ENCODE data around the gene TMEM52B. TPM values are rescaled to one million over a fixed set of nuclear protein-coding genes. Genes with fewer than 3 reads are reported as not detected.

Gene TMEM52B
- total and polyA plus RNA-seq, 2 experiments from 2014 or later, result not detected

GRCh38 chr12:10207136-10207535 is 28.3 kb downstream of the TMEM52B start (continued):
- TF ChIP-seq ZNF462 (CRISPR knock-in tag; IDR thresholded peaks at IDR 0.05) (no peak), JUNB (IDR thresholded peaks at IDR 0.05; ENCODE audit: unreplicated experiment) (no peak)

DNA sequence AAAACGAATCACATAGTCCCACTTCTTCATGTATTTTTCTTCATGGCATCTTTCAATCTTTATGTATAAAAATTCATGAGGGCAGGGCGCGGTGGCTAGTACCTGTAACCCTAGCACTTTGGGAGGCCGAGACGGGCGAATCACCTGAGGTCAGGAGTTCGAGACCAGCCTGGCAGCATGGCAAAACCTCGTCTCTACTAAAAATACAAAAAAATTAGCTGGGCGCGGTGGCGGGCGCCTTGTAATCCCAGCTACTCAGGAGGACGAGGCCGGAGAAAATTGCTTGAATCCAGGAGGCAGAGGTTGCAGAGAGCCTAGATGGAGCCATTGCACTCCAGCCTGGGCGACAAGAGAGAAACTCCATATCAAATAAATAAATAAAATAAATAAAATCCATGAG is 31.4 kb downstream of the TMEM52B start:
- ATAC-seq (no peak), DNase-seq (ENCODE audit: low spot score) (no peak)
- Histone ChIP-seq H3K4me3 (no peak overlapping the region), H2AFZ (no peak overlapping the region), H3K4me1 (ENCODE audit: insufficient read depth) (peaks cover 10% of the 10 kb centered on the region), H3K27ac (ENCODE audit: low read depth) (no peak overlapping the region), H3K9me2 (ENCODE audit: insufficient read depth) (no peaks in the 10 kb centered on the region), H3K4me2 (no peak overlapping the region), H4K20me1 (replicated peaks; ENCODE audit: insufficient read depth) (no peaks in the 10 kb centered on the region), H3F3A (replicated peaks; ENCODE audit: low read depth) (no peaks in the 10 kb centered on the region), H3K79me2 (replicated peaks; ENCODE audit: insufficient read depth) (peaks cover 13% of the 10 kb centered on the region), H3K27me3 (ENCODE audit: insufficient read depth) (no peaks in the 10 kb centered on the region), H3K36me3 (ENCODE audit: insufficient read depth) (no peaks in the 10 kb centered on the region)
- Mint-ChIP-seq H3K36me3 (ENCODE audit: low read depth) (0 out of 3 replicates have a peak, but pooled peaks cover 2% of the 10 kb centered on the region), H3K4me3 (no peak overlapping the region), H3K4me1 (peaks cover 19% of the 10 kb centered on the region), H3K27ac (no peak overlapping the region), H3K9me3 (no peaks in the 10 kb centered on the region; the same call in 2 of the 3 replicates), H3K27me3 (ENCODE audit: insufficient read depth, low read depth, poor library complexity) (peaks cover 6% of the 10 kb centered on the region)
- TF ChIP-seq, protein P1, sequence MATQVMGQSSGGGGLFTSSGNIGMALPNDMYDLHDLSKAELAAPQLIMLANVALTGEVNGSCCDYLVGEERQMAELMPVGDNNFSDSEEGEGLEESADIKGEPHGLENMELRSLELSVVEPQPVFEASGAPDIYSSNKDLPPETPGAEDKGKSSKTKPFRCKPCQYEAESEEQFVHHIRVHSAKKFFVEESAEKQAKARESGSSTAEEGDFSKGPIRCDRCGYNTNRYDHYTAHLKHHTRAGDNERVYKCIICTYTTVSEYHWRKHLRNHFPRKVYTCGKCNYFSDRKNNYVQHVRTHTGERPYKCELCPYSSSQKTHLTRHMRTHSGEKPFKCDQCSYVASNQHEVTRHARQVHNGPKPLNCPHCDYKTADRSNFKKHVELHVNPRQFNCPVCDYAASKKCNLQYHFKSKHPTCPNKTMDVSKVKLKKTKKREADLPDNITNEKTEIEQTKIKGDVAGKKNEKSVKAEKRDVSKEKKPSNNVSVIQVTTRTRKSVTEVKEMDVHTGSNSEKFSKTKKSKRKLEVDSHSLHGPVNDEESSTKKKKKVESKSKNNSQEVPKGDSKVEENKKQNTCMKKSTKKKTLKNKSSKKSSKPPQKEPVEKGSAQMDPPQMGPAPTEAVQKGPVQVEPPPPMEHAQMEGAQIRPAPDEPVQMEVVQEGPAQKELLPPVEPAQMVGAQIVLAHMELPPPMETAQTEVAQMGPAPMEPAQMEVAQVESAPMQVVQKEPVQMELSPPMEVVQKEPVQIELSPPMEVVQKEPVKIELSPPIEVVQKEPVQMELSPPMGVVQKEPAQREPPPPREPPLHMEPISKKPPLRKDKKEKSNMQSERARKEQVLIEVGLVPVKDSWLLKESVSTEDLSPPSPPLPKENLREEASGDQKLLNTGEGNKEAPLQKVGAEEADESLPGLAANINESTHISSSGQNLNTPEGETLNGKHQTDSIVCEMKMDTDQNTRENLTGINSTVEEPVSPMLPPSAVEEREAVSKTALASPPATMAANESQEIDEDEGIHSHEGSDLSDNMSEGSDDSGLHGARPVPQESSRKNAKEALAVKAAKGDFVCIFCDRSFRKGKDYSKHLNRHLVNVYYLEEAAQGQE (IDR thresholded peaks at IDR 0.05; ENCODE audit: unreplicated experiment), result no peak
- no peak for TF ChIP-seq JUNB (IDR thresholded peaks at IDR 0.05; ENCODE audit: unreplicated experiment)
- no peak for TF ChIP-seq EZH2 (IDR thresholded peaks at IDR 0.05; ENCODE audit: low read depth, unreplicated experiment)
- TF ChIP-seq, protein P2, sequence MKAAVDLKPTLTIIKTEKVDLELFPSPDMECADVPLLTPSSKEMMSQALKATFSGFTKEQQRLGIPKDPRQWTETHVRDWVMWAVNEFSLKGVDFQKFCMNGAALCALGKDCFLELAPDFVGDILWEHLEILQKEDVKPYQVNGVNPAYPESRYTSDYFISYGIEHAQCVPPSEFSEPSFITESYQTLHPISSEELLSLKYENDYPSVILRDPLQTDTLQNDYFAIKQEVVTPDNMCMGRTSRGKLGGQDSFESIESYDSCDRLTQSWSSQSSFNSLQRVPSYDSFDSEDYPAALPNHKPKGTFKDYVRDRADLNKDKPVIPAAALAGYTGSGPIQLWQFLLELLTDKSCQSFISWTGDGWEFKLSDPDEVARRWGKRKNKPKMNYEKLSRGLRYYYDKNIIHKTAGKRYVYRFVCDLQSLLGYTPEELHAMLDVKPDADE (IDR thresholded peaks at IDR 0.05), result no peak

Data from GM23338 (cell line).